Astrocyte of the hippocampus (primary cell): ENCODE data around the gene AURKA.
"Not testable (repeated sequence)": the region's sequence is repeated elsewhere in the genome, so short reads cannot be mapped to it uniquely, and the experiment has no call there.

Experiments used
- DNase-seq: peaks from one replicate; pipeline ENCODE4 v3.0.0; 2011; ENCODE audit warnings: low read depth, low spot score

Gene AURKA

DNA sequence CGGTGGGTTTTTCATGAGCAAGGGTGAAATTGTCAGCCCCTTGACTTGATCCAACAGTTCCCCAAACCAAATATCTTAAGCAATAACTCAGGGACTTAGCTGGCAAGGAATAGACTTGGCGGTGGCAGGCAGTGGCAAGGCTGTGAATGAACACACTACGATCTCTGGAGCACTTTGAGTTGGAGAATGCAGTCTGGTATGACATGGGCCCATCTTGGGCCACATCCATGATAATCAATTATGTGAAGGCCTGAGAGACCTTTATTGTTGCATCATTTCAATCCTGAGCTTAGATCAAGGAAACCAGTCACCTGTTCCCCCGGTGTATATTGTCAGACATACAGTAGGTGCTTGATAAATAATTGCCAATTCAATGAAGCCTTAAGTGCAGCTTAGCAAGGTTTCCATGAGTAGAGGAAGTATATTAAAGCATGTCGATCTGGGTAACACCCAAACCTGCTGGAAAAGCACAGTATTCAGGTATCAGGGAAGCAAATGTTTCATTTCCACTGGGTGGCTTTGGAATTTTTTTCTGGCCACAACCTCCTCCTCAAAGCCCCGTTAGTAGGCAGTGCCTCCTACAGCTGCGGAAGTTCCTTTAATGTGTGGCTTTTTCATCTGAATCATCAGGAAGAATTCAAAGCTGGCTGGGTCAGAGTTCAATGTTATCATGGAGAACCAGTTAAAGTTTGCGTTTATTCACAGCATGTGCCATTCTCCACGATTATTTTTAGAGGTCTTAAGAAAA, 30.2 kb upstream of the AURKA start:
- DNase-seq = peak; percentile 87

DNA sequence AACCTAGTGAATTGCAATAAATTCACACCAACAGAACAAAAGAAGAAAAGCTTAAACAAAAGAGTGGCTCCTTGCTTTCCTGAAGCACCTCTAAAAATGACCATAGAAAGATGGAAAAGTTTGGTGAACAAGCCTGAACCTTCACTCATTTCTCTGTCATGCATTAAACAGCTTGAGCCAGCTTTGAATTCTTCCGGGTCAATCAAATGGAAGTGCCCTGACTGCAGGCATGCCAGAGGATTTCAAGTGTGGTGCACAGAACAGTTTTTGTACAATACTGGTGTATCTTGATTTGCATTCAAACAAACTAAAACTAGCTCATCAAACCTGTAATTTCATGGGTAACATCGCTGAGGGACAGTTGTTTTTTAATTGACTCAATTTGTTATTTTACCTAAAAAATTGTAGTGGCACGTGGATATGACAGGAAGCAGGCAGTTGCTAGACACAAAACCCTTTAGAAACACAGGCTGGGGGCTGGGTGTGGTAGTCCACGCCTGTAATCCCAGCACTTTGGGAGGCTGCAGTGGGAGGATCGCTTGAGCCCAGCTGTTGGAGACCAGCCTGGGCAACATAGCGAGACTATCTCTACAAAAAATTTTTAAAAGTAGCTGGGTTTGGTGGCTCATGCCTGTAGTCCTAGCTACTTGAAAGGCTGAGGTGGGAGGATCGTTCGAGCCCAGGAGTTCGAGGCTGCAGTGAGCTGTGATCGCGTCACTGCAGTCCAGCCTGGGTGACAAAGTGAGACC, 29.1 kb upstream of the AURKA start:
- DNase-seq = peak; percentile 65

DNA sequence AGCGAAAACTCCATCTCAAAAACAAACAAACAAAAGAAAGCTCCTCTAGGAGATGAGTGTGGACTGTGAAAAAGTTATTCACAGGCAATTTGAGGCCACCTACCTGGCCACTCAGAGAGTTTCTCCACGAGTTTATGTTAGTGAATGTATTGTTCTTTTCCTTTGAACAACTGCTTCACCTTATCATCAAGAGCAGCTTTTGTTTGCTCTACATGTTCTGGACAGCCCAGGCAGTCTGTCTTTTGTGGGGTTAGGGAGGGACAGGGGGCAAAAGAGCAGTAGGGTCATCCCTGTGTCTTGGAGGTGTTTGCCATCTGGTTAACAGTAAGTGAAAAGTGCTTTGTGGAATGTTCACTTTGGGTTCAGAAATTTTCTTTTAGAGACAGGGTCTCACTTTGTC, 28.0 kb upstream of the AURKA start:
- no peak for DNase-seq

DNA sequence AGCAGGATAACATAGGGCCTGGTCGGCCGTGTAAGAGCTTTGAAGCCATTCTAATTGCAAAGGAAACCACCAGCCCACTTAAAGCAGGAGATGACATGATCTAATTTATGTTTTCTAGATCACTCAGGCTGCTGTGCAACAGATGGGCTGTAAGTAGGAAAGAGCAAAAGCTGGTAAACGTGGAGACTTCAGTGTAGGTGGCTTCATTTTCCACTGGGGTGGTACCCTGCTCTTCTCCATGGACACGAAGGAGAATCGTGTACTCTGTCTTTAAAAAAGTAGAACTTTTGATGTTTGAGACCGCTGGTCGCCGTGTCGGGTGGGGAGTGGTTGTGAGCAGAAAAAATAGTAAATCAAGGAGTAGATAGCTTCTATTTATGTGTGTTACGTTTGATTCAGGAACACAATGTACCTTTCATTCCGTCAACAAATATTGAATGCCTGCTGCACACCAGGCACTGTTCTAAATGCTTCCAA, 26.4 kb upstream of the AURKA start:
- no peak for DNase-seq

DNA sequence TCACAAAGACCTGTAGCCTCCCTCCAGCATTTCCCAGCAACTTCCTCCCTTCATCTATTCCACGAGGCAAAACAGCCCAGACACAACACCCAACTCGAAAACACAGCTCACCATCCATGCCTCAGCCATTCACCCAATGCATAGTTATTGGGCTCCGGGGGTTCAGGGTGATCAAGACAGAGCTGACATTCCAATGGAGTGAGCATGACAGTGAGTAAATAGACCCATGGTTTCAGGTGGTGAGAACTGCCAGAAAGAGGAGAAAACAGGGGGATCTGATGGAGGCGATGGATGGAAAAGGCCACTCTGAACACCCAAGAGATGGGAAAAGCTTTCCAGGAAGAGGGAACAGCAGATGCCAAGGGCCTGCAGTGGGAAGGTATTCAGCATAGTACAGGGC, 25.9 kb upstream of the AURKA start:
- DNase-seq = no peak

DNA sequence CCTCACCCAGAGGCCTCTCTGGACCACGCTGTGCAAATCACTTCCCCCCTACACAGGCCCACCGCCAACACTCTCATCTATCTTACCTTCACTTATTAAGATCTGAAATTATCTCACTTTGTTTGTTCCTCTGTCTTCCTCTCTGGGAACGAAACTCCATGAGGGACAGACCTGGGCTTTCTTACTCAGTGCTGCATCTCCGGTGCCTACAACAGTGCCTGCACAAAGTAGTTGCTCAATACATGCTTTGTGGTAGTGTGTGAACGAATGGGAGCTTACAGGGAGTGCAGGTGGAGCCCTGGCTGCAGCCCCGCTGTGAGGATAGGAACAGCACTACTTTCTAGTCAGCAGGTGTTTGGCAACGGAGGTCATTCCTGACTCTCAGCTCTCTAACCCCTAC, 25.4 kb upstream of the AURKA start:
- no peak for DNase-seq

DNA sequence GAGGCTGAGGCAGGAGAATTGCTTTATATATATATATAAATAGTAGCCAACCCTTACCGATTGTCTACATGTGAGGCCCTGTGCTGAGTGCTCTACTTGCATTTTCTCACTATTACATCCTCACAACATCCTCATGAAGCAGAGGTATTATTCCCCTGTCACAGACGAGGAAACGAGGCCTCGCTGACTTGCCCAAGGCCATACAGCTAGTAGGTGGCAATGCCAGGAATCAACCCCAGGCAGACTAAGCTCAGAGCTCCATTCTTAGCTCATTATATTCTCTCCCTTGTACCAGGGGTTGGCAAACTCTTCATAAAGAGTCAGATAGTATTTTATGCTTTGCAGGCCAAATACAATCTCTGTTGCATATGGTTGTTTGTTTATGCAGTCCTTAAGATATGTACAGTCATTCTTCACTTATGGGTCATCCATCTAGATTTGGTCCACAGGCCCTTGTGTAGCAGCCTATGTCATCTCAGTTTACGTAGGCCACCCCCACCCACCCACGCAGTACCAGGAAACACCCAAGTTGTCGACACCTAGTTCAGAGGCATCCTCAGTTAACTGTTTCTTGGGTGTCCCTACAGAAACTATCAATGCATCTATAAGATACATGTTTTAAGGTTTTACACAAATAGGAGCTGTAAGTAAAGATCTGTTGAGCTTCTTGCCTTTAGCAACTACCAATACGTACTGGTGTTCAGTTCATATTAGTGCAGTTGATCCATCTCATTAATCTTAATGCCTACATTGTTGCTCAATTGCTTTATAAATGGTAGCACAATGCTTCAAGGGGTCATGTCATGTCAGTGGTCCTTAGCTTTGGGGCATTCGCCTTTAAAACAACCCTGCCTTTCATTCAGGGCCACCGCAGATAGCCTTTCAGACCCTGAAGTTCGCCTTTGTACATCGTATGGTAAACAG, 23.1 kb upstream of the AURKA start:
- no peak for DNase-seq

DNA sequence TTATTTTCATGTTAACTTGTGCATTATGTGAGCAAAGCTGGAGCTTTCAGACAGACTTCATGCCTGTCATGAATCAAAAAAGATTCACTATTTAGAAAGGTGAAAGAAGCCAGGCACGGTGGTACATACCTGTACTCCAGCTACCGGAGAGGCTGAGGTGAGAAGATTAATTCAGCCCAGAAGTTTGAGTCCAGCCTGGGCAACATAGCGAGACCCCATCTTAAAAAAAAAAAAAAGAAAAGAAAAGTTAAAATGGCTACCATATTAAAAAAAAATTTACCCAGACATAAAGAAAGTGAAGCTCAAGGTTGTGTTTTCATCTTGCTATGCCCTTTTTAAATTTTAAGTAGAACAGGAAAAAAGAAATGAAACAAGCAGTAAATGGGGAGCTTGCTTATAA, 20.9 kb upstream of the AURKA start:
- no peak for DNase-seq

DNA sequence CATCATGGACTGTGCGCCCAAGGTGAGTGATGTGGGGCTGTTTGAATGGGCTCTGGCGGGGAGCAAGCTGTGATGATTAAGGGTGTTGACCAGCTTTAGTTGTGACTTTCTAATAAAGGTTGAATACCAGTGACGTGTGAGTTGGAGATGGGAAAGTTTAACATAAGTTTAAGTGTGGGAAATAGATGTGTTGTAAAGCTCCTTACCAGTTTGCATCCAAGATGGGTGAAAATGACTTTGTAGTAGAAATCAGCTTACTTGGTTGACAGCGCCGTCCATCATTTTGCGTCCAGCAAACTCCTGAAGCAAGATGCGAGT, 20.4 kb upstream of the AURKA start:
- no peak for DNase-seq

DNA sequence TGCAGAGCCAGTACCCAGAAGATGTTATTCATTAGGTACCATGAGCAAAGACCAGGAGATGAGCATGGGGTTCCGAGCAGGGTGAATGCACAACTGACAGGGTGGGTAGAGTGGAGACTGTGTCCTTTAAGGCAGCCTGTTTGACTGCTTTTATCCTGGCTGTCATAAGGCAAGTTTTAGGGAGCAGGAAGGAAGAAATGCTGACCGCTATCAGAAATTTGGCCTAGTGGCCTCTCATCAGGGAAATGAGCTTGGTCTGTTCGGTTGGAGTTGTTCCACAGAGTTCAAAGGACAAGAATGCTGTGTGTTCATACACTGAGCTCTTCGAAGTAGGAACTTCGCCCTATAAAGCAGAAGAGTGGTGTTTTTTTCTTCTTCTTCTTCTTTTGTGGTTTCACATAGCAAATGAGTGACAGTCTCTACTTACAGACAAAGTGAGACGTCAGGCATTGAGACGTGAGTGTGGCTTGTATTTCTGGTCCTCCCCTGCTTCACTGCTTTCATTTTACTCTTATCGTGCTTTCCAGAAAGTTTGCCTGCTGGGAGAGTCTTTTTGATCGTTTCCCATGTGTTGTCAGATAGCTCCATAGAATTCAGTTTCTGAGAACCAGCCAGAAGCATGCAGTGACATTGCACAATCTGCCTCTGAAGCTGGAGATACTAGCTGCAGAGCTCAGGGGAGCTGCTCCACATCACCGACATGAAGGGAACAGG, 19.9 kb upstream of the AURKA start, which contains the start of gene CASS4:
TSS of gene CASS4 (plus strand) at position 502 of the 714 bp plus-strand sequence. CDS start at position 701, 199 bp downstream.
- DNase-seq = peak; percentile 47

DNA sequence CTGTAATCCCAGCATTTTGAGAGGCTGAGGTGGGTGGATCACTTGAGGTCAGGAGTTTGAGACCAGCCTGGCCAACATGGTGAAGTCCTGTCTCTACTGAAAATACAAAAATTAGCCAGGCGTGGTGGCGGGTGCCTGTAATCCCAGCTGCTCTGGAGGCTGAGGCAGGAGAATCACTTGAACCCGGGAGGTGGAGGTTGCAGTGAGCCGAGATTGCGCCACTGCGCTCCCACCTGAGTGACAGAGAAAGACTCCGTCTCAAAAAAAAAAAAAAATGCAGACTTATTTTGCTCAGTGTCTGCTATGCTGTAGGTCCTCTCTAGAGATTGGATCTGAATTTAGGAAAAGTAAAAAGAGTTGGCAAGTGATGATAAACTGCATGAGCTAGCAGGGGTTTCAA, 19.3 kb upstream of the AURKA start:
- not testable (repeated sequence) for DNase-seq

DNA sequence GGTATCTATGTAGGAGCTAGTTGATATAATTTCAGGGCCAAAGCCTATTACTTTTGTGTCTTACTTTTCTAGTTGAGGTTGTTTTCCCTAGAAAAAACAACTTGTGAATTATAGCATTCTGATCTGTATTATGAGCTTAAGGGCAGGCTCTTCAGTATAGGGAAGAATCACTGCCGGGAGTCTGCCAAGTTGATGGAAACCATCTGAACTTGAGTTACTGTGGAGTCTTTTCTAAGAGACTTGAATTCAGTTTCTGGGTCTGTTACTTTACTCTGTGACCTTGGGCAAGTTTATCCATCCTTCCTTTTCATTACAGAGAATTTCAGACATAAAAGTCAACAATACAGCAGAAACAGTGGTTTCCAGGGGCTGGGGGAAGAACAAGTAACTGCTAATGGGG, 17.9 kb upstream of the AURKA start:
- DNase-seq = no peak

DNA sequence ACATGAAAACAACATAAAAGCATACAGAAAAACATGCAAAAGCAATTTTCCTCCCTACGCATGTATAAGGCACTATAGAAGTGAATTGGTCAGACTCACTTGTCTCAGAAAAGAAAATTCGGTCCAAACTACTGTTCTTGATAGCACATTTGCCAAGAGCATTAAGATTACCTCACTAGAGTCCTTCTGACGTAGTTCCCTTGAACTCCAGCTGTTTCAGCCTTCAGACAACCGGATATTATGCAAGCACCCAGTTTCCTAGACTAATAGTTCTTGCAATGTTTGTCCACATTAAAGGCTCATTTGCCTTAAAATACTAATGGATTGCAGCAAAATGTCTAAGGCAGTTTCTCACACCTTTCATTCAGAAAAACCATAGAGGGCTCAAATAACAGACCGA, 17.5 kb upstream of the AURKA start:
- no peak for DNase-seq

DNA sequence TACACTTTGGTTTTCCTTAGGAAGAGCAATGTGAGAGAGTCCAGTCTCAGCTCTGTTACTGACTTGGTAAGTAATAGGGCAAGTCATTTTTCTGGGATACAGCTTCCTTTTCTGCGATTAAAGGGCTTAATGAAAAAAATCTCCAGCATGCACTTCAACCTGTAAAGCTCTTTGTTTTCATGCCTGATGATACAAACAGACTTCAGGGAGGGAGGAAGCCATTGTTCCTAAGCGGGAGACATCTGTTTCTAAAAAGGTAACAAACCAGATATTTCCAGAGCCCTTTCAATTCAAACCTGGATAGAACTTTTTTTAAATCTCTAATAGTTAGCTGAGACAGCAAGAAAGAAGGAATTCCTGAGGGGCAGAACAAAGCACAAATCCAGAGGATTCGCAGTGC, 14.9 kb upstream of the AURKA start:
- DNase-seq = no peak

DNA sequence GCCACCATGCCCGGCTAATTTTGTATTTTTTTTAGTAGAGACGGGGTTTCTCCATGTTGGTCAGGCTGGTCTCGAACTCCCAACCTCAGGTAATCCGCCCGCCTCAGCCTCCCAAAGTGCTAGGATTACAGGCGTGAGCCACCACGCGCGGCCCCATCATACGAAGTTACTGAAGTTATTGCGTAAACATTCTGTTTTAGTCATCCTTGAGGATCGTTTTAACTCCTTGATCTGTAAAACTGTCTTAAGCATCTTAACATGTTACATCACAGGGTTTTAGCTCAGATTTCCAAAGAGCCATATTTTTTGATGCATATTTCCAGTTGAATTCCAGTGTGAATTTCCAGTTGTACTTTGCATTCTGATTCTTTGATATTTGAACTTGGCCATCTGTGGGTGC, 13.3 kb upstream of the AURKA start:
- DNase-seq = not testable (repeated sequence)

DNA sequence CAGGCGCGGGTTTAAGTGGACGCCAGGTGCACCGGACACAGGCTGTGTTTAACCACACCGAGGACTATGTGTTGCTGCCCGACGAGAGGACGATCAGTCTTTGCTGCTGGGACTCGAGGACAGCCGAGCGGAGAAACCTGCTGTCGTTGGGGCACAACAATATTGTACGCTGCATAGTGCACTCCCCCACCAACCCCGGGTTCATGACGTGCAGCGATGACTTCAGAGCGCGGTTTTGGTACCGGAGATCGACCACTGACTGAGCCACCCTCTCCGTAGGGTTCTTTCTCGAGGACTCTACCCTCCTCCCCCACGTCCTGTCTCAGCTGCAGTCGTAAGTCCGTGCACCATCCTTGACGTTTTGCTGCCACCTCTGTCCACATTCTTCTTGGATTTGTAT, 11.4 kb upstream of the AURKA start:
- DNase-seq = no peak

DNA sequence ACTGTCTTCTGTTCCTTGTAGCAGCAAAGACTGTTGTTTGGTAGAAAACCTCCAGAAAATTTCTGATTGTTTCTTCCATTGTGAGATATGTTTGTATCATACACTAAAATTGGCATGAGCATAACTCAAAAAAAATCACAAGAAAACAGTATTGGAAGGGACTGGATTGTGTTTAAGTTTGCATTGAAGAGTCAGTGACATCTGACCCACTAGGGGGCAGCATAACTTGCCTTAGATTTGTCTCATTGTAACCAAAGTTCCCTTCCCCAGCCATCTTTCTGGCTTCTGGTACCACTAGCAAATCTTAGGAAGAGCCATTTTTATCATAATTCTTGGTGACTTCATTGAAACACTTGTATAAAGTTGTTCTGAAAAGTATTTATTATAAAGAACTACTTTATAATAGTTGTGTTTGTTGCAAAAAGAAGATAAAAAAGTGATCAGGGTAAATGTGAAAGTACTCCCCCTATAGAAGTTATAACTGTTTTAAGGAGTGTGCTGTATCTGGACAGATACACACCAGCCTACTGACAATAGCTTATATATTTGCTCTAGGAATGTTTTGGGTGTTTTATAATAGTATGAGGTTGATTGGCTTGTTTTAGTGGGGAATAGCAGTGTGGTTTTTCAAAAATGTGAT, 8.1 kb upstream of the AURKA start:
- peak; percentile 84 for DNase-seq

DNA sequence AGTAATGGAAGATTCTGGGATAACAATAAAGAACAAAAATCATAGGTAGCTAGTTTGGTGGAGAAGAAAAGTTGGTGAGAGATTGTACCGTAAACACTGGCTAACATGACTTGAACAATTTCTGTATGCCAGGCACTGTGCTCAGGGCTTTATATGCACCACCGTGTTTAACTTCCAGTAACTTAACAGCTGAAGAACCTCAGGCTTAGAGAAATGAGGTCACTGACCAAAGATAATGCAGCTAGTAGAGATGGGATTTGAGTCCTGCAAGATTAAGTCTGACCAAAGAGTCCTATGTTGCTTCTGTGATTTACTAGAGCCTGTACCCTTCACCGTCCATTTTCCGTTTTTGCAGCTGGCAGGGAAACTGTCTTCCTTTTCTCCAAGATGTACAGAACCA, 3.2 kb upstream of the AURKA start:
- DNase-seq = no peak

DNA sequence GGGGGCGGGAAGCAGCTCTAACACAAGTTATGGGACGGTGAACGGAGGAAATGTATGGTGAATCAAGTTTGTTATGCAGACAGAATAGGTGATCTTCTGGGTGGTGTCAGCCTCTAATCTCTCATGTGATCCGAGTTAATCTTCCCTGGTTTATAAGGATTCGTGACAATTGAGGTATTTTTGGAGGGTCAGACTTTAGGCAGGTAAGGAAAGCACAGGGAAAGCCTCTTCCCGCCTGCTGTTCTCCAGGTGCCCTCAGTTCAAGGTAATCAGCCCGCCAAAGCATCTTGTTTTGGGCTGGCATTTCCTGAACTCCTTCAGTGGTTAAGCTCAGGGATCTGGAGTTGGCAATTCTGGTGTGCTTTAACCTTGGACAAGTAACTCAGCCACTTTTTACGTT, 1.6 kb upstream of the AURKA start:
- DNase-seq = no peak

DNA sequence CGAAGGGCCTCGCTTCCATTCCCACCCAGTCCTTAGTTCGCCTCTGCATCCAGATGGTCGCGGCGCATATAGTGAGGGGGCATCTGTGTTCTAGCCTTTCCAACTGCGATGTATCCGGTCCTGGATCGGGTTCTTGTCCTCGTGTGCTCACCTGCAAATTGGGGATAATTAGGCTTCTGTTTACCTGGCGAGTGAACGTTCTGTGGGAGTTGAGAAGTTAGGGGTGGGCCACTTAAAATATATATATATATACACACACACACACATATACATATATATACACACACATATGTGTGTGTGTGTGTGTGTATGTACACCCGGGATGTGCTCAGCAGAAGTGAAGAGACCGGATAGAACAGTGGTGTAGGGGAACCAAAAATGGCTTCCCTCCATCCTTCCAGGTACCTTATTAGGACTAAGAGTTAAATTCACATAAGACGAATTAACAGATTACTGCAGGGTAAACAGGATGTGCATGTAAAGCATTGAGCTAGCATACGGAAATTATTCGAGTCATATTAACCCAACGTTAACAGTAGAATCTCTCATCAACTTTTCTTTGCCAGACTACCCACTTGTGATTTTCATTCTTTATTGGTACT, 967 bp upstream of the AURKA start:
- no peak for DNase-seq
